OCI-LY7 (cell line): ENCODE data around the gene ASH1L. TPM values are rescaled to one million over a fixed set of nuclear protein-coding genes. Genes with fewer than 3 reads are reported as not detected.

ENCODE experiments used
- BruUV-seq: library from RNA; stranded (reverse); fragments of 400-500 nt; replicated peaks from 2 replicates; lab custom pipeline; 2021; lab: Mats Ljungman, UMichigan
- CTCF ChIA-PET: fragments of 300-600 bp; sonication (Branson Sonifier 250); formaldehyde crosslinking; loops from one replicate; lab custom pipeline; 2022; ENCODE audit warnings: antibody characterized with exemption; ENCODE audit not compliant: unreplicated experiment; lab: Charles Lee
- POLR2A ChIA-PET: fragments of 300-600 bp; sonication (Branson Sonifier 250); formaldehyde crosslinking; loops from one replicate; lab custom pipeline; 2022; ENCODE audit warnings: antibody characterized with exemption; lab: Charles Lee
- DNase-seq: peaks from one replicate; pipeline ENCODE4 v3.0.0-alpha.2; 2015; ENCODE audit warnings: low spot score
- H2AFZ ChIP-seq: fragments of 200-600 bp; sonication (generic), shearing (Covaris generic); 2 replicates; pipeline ENCODE4 v1.6.1; 2014; ENCODE audit warnings: mild to moderate bottlenecking, antibody characterized with exemption, low read length, moderate library complexity
- H3K27ac ChIP-seq: fragments of 200-600 bp; sonication (generic); 2 replicates; pipeline ENCODE4 v1.5.1; 2014; ENCODE audit warnings: mixed run types, low read depth, mild to moderate bottlenecking, moderate library complexity, low read length, inconsistent platforms; ENCODE audit not compliant: poor library complexity, severe bottlenecking
- H3K36me3 ChIP-seq: fragments of 200-600 bp; sonication (generic); 2 replicates; pipeline ENCODE4 v1.6.1; 2014; ENCODE audit warnings: mild to moderate bottlenecking, antibody characterized with exemption, low read length, moderate library complexity, mixed read lengths; ENCODE audit not compliant: insufficient read depth
- H3K4me1 ChIP-seq: fragments of 200-600 bp; sonication (generic); 2 replicates; pipeline ENCODE4 v1.5.1; 2014; ENCODE audit warnings: mild to moderate bottlenecking, low read length; ENCODE audit not compliant: insufficient read depth, poor library complexity, severe bottlenecking
- H3K4me2 ChIP-seq: fragments of 200-600 bp; sonication (generic); 2 replicates; pipeline ENCODE4 v1.6.1; 2014; ENCODE audit warnings: mild to moderate bottlenecking, low read length
- H3K4me3 ChIP-seq: fragments of 200-600 bp; sonication (generic); 2 replicates; pipeline ENCODE4 v1.5.1; 2014; ENCODE audit warnings: mild to moderate bottlenecking, low read depth, low read length; ENCODE audit not compliant: poor library complexity, severe bottlenecking
- H3K79me2 ChIP-seq: fragments of 200-600 bp; sonication (generic); 2 replicates; pipeline ENCODE4 v1.6.1; 2016; ENCODE audit warnings: low read depth, mild to moderate bottlenecking, low read length, moderate library complexity, mixed read lengths; ENCODE audit not compliant: insufficient read depth
- H3K9me2 ChIP-seq: fragments of 200-600 bp; sonication (generic); 2 replicates; pipeline ENCODE4 v1.6.1; 2016; ENCODE audit warnings: mild to moderate bottlenecking, low read length, mixed read lengths; ENCODE audit not compliant: insufficient read depth
- H3K9me3 ChIP-seq: fragments of 200-600 bp; sonication (generic); 2 replicates; pipeline ENCODE4 v1.6.1; 2014; ENCODE audit warnings: mild to moderate bottlenecking, mixed run types, low read length, mixed read lengths
- H4K20me1 ChIP-seq: fragments of 200-600 bp; sonication (generic); 2 replicates; pipeline ENCODE4 v1.6.1; 2014; ENCODE audit warnings: mild to moderate bottlenecking, antibody characterized with exemption, low read length, moderate library complexity, mixed read lengths; ENCODE audit not compliant: insufficient read depth
- CTCF ChIP-seq: fragments of 200-600 bp; sonication (generic); conservative IDR thresholded peaks from 2 replicates; pipeline ENCODE4 v1.5.1; 2014; ENCODE audit warnings: mild to moderate bottlenecking, antibody characterized with exemption, low read length, moderate library complexity, mixed read lengths
- EZH2phosphoT487 ChIP-seq: fragments of 200-600 bp; sonication (generic); IDR thresholded peaks from 2 replicates; pipeline ENCODE4 v1.6.1; 2018; ENCODE audit warnings: low read depth, borderline replicate concordance, mild to moderate bottlenecking, mixed run types, antibody characterized with exemption, low read length, moderate library complexity, mixed read lengths
- intact Hi-C: fragments of 100-400 bp; cut with micrococcal nuclease; formaldehyde crosslinking; loops from one replicate; pipeline ENCODE4 v1.10.0; 2022; ENCODE audit not compliant: unreplicated experiment
- total RNA-seq, 2 experiments: library from RNA; depleted of rRNA in 1 of 2; stranded (reverse); fragments of >200 nt in 1 of 2; shearing (Covaris generic) in 1 of 2; gene quantifications; 2 replicates each; pipeline ENCODE4 v1.2.3, GENCODE V29; 2014 to 2022

The ASH1L gene
- total RNA-seq, 2 experiments from 2014 or later, result 33.2 to 49.6 TPM

DNA sequence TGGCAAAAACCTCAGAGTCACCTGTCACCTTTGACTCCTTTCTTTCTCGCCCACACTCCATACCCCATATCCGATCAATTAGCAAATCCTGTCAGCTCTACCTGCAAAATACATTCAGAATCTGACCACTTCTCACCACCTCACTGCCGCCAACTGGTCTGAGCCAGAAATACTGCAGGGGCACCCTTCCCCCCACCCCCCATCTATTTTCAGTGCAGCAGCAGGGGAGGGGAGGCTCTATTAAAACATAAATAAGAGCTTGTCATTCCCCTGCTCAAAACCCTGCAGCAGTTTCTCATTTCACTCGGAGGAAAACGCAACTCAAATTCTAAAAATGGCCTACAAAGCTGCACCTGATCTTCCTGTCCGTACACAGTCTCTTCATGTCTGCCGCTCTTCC, 265.2 kb downstream of the ASH1L start:
- H4K20me1 ChIP-seq, result no peaks in the 10 kb centered on the region
- intact Hi-C loops, result no loop called here
- H3K9me2 ChIP-seq, result no peaks in the 10 kb centered on the region
- peak overlapping the region; percentile 57 for H2AFZ ChIP-seq
- DNase-seq, result peak; percentile 57
- POLR2A ChIA-PET, result interaction anchor here (0.7 to 1.3 kb wide), 6 partner anchors 11 to 228 kb away, joined by 3 to 10 read pairs (median 4); partner anchors contain the start of genes CLK2 and FDPS
- peak overlapping the region; percentile 27 for H3K4me3 ChIP-seq
- CTCF ChIA-PET, result interaction anchor here (0.6 to 1.0 kb wide), 4 partner anchors 20 to 851 kb away, joined by 3 to 4 read pairs (median 3); partner anchors contain the start of gene HCN3
- peak overlapping the region; percentile 57 for H3K4me2 ChIP-seq
- H3K36me3 ChIP-seq, result no peaks in the 10 kb centered on the region
- no peaks in the 10 kb centered on the region for H3K79me2 ChIP-seq
- H3K9me3 ChIP-seq, result no peaks in the 10 kb centered on the region
- peak overlapping the region; percentile 57 for H3K27ac ChIP-seq
- peaks cover 17% of the 10 kb centered on the region for H3K4me1 ChIP-seq
- BruUV-seq, result no TSS peak
- TF ChIP-seq CTCF (peak; percentile 64; the same call in 1 of the 2 replicates), EZH2phosphoT487 (no peak)

GRCh38 chr1:155296661-155297060, 265.9 kb downstream of the ASH1L start:
- BruUV-seq, result no TSS peak
- intact Hi-C loops, result no loop called here

More at GRCh38 chr1:155296661-155297060, 265.9 kb downstream of the ASH1L start:
- Histone ChIP-seq H3K4me1 (peaks cover 17% of the 10 kb centered on the region), H3K36me3 (no peaks in the 10 kb centered on the region), H3K79me2 (no peaks in the 10 kb centered on the region), H3K4me3 (no peak overlapping the region), H3K27ac (peak overlapping the region; percentile 57), H3K9me3 (no peaks in the 10 kb centered on the region), H3K4me2 (peak overlapping the region; percentile 57), H3K9me2 (no peaks in the 10 kb centered on the region), H4K20me1 (no peaks in the 10 kb centered on the region), H2AFZ (no peak overlapping the region; the same call in 1 of the 2 replicates)
- TF ChIP-seq CTCF (no peak), EZH2phosphoT487 (no peak)
- ChIA-PET POLR2A (interaction anchor here (1.2 to 1.3 kb wide), 2 partner anchors 11 to 24 kb away, joined by 5 to 10 read pairs; partner anchors contain the start of genes CLK2 and FDPS), CTCF (no interaction called here)
- DNase-seq, result no peak
